BLaER1 treated with 17β-estradiol and CSF1 and Interleukin-3, amounts not matched to agents 10 nM and 100 nM (cell line): ENCODE results near the gene LOC101059915.
A peak's percentile ranks its signal among the peaks of the same experiment; 100 is the strongest.

Source experiments
- H3K27ac ChIP-seq, 11 experiments: shearing (Covaris generic); formaldehyde crosslinking; 2 replicates each; pipeline ENCODE4 v1.8.1; 2022
- H3K27me3 ChIP-seq, 11 experiments: shearing (Covaris generic); formaldehyde crosslinking; 2 replicates each; pipeline ENCODE4 v1.8.1; 2022
- H3K36me3 ChIP-seq, 11 experiments: shearing (Covaris generic); formaldehyde crosslinking; 2 replicates each; pipeline ENCODE4 v1.8.1; 2022
- H3K4me1 ChIP-seq, 10 experiments: shearing (Covaris generic); formaldehyde crosslinking; 2 replicates each; pipeline ENCODE4 v1.8.1; 2022
- H3K4me2 ChIP-seq, 11 experiments: shearing (Covaris generic); formaldehyde crosslinking; 2 replicates each; pipeline ENCODE4 v1.8.1; 2022
- H3K4me3 ChIP-seq, 10 experiments: shearing (Covaris generic); formaldehyde crosslinking; 2 replicates each; pipeline ENCODE4 v1.8.1; 2022
- H3K9ac ChIP-seq, 11 experiments: shearing (Covaris generic); formaldehyde crosslinking; 2 replicates each; pipeline ENCODE4 v1.8.1; 2022
- H3K9me3 ChIP-seq, 11 experiments: shearing (Covaris generic); formaldehyde crosslinking; replicated peaks in 1 of 11; 2 replicates each; pipeline ENCODE4 v1.8.1; 2022
- H4K20me1 ChIP-seq, 11 experiments: shearing (Covaris generic); formaldehyde crosslinking; 2 replicates each; pipeline ENCODE4 v1.8.1; 2022
- Cebpa-rat ChIP-seq, 11 experiments: shearing (Covaris generic); IDR thresholded peaks; 2 replicates each; pipeline ENCODE4 v1.8.1; 2022

The LOC101059915 gene

DNA sequence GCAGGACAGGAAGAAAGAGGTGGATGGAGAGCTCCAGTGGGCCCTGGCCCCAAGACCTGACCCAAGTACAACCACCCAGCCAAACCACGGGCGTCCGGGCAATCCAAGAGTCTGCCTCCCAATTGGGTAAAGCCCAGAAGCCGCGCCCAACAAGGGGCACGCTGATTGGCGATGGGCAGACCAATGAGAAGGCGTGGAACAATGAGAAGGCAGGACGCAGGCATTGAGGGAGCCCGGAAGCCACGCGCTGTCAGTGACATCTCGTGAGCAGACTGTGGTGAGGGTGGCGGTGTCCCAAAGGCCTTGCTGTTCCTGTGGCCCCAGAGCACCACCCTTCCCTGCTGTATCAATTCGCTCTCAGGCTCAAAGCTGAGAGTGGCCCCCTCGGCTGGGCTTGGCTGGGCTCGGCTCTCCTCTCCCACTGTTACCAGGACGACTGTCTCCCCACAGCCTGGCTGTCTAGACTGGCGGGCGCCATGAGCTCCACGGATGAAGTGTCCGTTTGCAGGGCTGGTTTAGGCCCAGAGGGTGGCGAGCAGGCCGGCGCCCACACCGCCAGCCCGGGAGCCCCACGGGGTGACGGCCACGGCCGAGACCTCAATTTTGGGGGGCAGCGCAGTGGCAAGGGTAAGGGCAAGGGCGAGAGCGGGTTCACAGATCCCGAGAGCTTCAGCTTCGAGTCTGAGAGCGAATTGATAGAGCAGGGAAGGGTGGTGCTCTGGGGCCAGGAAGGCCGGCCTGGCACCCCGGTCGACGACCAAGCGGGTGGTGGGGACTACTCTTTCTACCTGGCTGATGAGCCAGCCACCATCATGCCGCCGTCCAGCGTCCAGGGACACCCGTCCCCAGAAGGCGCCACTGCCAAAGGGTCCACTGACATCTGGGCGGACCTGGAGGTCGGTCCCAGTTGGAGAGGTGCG, at the start of gene LOC101059915:
Gene LOC101059915, plus strand, starts transcription at position 219 of the 920 bp plus-strand sequence.
- no peak within 1 kb of the TSS for H3K27ac ChIP-seq

DNA sequence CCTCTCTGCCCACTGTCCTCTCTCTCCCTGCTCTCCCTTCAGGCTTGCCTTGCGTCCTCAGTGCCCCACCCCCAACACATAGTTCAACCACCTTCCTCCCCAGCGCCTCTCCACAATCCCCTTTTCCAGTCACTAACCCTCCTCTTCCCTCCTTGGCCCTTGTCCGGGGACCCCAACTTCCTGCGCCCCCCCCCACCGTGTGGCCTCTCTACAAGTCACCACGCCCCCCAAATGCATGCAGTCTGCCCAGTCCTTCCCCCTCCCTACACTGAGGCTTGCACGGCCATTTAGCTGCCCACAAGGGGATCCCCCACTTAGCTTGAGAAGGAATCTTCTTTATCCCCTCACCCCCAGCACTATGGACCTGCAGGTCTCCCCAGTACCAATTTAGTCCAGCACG, 49.6 kb upstream of the LOC101059915 start:
- Histone ChIP-seq H3K4me1 (peaks cover 25 to 43% (median 33%) of the 10 kb centered on the region in 10 experiments), H4K20me1 (peaks cover 0 to 36% (median 10%) of the 10 kb centered on the region in 11 experiments; a peak in 12 of 22 replicates), H3K4me2 (peak overlapping the region; percentile 24 to 69 (median 56)), H3K4me3 (no peak overlapping the region), H3K36me3 (peaks cover 2 to 25% (median 15%) of the 10 kb centered on the region in 11 experiments; a peak in 16 of 22 replicates), H3K9me3 (peaks cover 3 to 19% (median 14%) of the 10 kb centered on the region in 11 experiments; a peak in 18 of 22 replicates), H3K9ac (no peak overlapping the region), H3K27ac (no peak overlapping the region), H3K27me3 (peaks cover 33 to 85% (median 60%) of the 10 kb centered on the region in 11 experiments)
- no peak for TF ChIP-seq Cebpa-rat (IDR thresholded peaks at IDR 0.05)

More for the DNA sequence above, at the start of gene LOC101059915:
- Histone ChIP-seq H3K4me2 (peak within 1 kb of the TSS in 8 of 11 experiments; percentile 33 to 68 (median 48); a peak in 13 of 22 replicates), H3K4me3 (no peak within 1 kb of the TSS), H3K9ac (no peak within 1 kb of the TSS), H3K27me3 (peaks cover 55 to 94% (median 73%) of the 10 kb centered on the region in 11 experiments), H3K36me3 (no peaks in the 10 kb centered on the region), H4K20me1 (peaks cover 0 to 63% (median 25%) of the 10 kb centered on the region in 11 experiments; a peak in 13 of 22 replicates), H3K4me1 (peaks cover 7 to 35% (median 26%) of the 10 kb centered on the region in 10 experiments; a peak in 18 of 20 replicates), H3K9me3 (peaks cover 0 to 19% (median 14%) of the 10 kb centered on the region in 11 experiments; a peak in 13 of 22 replicates)
- TF ChIP-seq Cebpa-rat (IDR thresholded peaks at IDR 0.05), result no peak

- Histone ChIP-seq H4K20me1 (peaks cover 0 to 42% (median 10%) of the 10 kb centered on the region in 11 experiments; a peak in 11 of 22 replicates), H3K27ac (no peak within 1 kb of the TSS), H3K9me3 (peaks cover 3 to 19% (median 14%) of the 10 kb centered on the region in 11 experiments; a peak in 18 of 22 replicates), H3K4me3 (no peak within 1 kb of the TSS), H3K9ac (no peak within 1 kb of the TSS), H3K4me1 (peaks cover 31 to 48% (median 38%) of the 10 kb centered on the region in 10 experiments), H3K36me3 (peaks cover 0 to 19% (median 13%) of the 10 kb centered on the region in 11 experiments; a peak in 11 of 22 replicates), H3K27me3 (peaks cover 28 to 85% (median 60%) of the 10 kb centered on the region in 11 experiments), H3K4me2 (peak within 1 kb of the TSS; percentile 24 to 69 (median 56))
- TF ChIP-seq Cebpa-rat (IDR thresholded peaks at IDR 0.05), result no peak
These were observed 49.0 kb upstream of the LOC101059915 start, which contains the start of gene CXCR3 for GRCh38 chrX:71618303-71618721. Gene CXCR3, minus strand, starts transcription at chrX:71618511. Its CDS starts 62 bp downstream, at chrX:71618449.

DNA sequence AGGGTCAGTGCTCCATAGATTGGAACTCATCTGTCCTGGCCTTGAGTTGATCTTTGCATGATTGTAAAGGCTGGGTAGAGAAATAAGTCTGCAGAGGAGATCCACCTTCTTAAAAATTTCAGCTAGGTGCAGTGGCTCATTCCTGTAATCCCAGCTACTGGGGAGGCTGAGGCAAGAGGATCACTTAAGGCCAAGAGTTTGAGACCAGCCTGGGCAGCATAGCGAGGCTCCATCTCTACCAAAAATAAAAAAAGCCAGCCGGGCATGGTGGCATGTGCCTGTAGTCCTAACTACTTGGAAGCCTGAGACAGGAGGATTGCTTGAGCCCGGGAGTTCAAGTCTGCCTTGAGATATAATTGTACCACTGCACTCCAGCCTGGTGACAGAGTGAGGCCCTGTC, 48.6 kb upstream of the LOC101059915 start:
- H3K27ac ChIP-seq, result no peak overlapping the region
- H3K4me3 ChIP-seq, result no peak overlapping the region
- H3K9me3 ChIP-seq, result peaks cover 3 to 19% (median 14%) of the 10 kb centered on the region in 11 experiments; a peak in 18 of 22 replicates
- peaks cover 23 to 85% (median 60%) of the 10 kb centered on the region in 11 experiments for H3K27me3 ChIP-seq
- peak overlapping the region; percentile 24 to 69 (median 56) for H3K4me2 ChIP-seq
- H4K20me1 ChIP-seq, result peaks cover 0 to 47% (median 10%) of the 10 kb centered on the region in 11 experiments; a peak in 11 of 22 replicates
- H3K4me1 ChIP-seq, result peaks cover 36 to 53% (median 43%) of the 10 kb centered on the region in 10 experiments
- TF ChIP-seq Cebpa-rat (IDR thresholded peaks at IDR 0.05), result no peak
- H3K9ac ChIP-seq, result no peak overlapping the region
- H3K36me3 ChIP-seq, result peaks cover 0 to 15% (median 8%) of the 10 kb centered on the region in 11 experiments; a peak in 10 of 22 replicates

- H3K27ac ChIP-seq, result no peak overlapping the region
- peaks cover 3 to 19% (median 14%) of the 10 kb centered on the region in 11 experiments; a peak in 18 of 22 replicates for H3K9me3 ChIP-seq
- no peak overlapping the region for H3K4me3 ChIP-seq
- no peak for TF ChIP-seq Cebpa-rat (IDR thresholded peaks at IDR 0.05)
- peaks cover 0 to 51% (median 10%) of the 10 kb centered on the region in 11 experiments; a peak in 11 of 22 replicates for H4K20me1 ChIP-seq
- peaks cover 40 to 54% (median 46%) of the 10 kb centered on the region in 10 experiments for H3K4me1 ChIP-seq
- peak overlapping the region; percentile 24 to 69 (median 56) for H3K4me2 ChIP-seq
- peaks cover 20 to 85% (median 58%) of the 10 kb centered on the region in 11 experiments for H3K27me3 ChIP-seq
- H3K9ac ChIP-seq, result no peak overlapping the region
- peaks cover 0 to 11% (median 4%) of the 10 kb centered on the region in 11 experiments; a peak in 7 of 22 replicates for H3K36me3 ChIP-seq
These were observed 48.2 kb upstream of the LOC101059915 start for GRCh38 chrX:71619193-71619592.

- no peak overlapping the region for H3K9ac ChIP-seq
- peaks cover 3 to 19% (median 14%) of the 10 kb centered on the region in 11 experiments; a peak in 18 of 22 replicates for H3K9me3 ChIP-seq
- peaks cover 0 to 3% (median 0%) of the 10 kb centered on the region in 11 experiments; a peak in 3 of 22 replicates for H3K36me3 ChIP-seq
- no peak overlapping the region for H3K4me3 ChIP-seq
- peaks cover 16 to 85% (median 55%) of the 10 kb centered on the region in 11 experiments; a peak in 21 of 22 replicates for H3K27me3 ChIP-seq
- H3K4me1 ChIP-seq, result peaks cover 40 to 54% (median 46%) of the 10 kb centered on the region in 10 experiments
- no peak overlapping the region for H3K27ac ChIP-seq
- TF ChIP-seq Cebpa-rat (IDR thresholded peaks at IDR 0.05), result no peak
- H4K20me1 ChIP-seq, result peaks cover 0 to 52% (median 10%) of the 10 kb centered on the region in 11 experiments; a peak in 11 of 22 replicates
- H3K4me2 ChIP-seq, result peak overlapping the region in 2 of 11 experiments; percentile 24 to 56; a peak in 3 of 22 replicates
These were observed 47.4 kb upstream of the LOC101059915 start for GRCh38 chrX:71619986-71620385.

DNA sequence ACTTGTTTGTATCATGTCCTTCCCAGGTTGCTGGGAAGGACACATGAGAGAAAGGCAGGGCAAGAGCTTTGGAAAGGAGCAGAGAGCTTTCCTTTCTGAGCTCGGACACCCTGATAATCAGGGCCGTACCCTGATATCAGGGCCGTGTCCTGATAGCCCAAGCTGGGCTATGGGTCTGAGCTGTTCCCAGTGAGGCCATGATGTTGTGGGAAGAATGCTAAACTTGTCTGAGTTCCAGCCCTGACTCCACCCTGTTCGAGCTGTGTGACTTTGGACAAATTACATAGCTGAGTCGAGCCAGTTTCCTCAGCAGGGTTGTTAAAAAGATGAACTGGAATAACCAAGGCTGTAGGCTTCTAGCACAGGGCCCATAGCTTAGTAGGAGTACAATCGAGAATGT, 45.7 kb upstream of the LOC101059915 start:
- no peak overlapping the region for H3K9ac ChIP-seq
- no peaks in the 10 kb centered on the region for H3K36me3 ChIP-seq
- no peak for TF ChIP-seq Cebpa-rat (IDR thresholded peaks at IDR 0.05)
- no peak overlapping the region for H3K27ac ChIP-seq
- peaks cover 0 to 50% (median 10%) of the 10 kb centered on the region in 11 experiments; a peak in 11 of 22 replicates for H4K20me1 ChIP-seq
- peaks cover 3 to 19% (median 13%) of the 10 kb centered on the region in 11 experiments; a peak in 17 of 22 replicates for H3K9me3 ChIP-seq
- H3K4me1 ChIP-seq, result peaks cover 40 to 54% (median 46%) of the 10 kb centered on the region in 10 experiments
- no peak overlapping the region for H3K4me2 ChIP-seq
- no peak overlapping the region for H3K4me3 ChIP-seq
- peaks cover 24 to 81% (median 66%) of the 10 kb centered on the region in 11 experiments for H3K27me3 ChIP-seq

GRCh38 chrX:71622032-71622575, 45.2 kb upstream of the LOC101059915 start:
- peaks cover 3 to 19% (median 13%) of the 10 kb centered on the region in 11 experiments; a peak in 17 of 22 replicates for H3K9me3 ChIP-seq
- peaks cover 29 to 86% (median 71%) of the 10 kb centered on the region in 11 experiments for H3K27me3 ChIP-seq
- no peak overlapping the region for H3K4me3 ChIP-seq
- TF ChIP-seq Cebpa-rat (IDR thresholded peaks at IDR 0.05), result no peak
- H3K9ac ChIP-seq, result no peak overlapping the region; a peak in 1 of 22 replicates
- peaks cover 0 to 45% (median 10%) of the 10 kb centered on the region in 11 experiments; a peak in 11 of 22 replicates for H4K20me1 ChIP-seq
- no peak overlapping the region for H3K27ac ChIP-seq
- H3K4me1 ChIP-seq, result peaks cover 40 to 50% (median 46%) of the 10 kb centered on the region in 10 experiments
- H3K36me3 ChIP-seq, result no peaks in the 10 kb centered on the region
- H3K4me2 ChIP-seq, result peak overlapping the region; percentile 27 to 66 (median 55); a peak in 19 of 22 replicates
